ENCODE results near the gene LSAMP.

- TF ChIP-seq CTCF (IDR thresholded peaks at IDR 0.05) (no peak), POLR2A (IDR thresholded peaks at IDR 0.05) (no peak)
Observed at GRCh38 chr3:116034794-116035193, 410.5 kb downstream of the LSAMP start.
